Skeletal muscle satellite cell (primary cell): ENCODE data around the gene CTNNBL1.

Source experiments
- H3K27me3 ChIP-seq: 2 replicates; pipeline ENCODE4 v1.7.0; 2013; ENCODE audit warnings: low read length; ENCODE audit not compliant: control insufficient read depth, insufficient read depth
- H3K36me3 ChIP-seq: 2 replicates; pipeline ENCODE4 v1.7.0; 2013; ENCODE audit warnings: mild to moderate bottlenecking, control low read depth, low read length; ENCODE audit not compliant: insufficient read depth
- H3K4me1 ChIP-seq: 2 replicates; pipeline ENCODE4 v1.7.0; 2013; ENCODE audit warnings: low read length; ENCODE audit not compliant: control insufficient read depth, insufficient read depth
- H3K4me2 ChIP-seq: 2 replicates; pipeline ENCODE4 v1.7.0; 2013; ENCODE audit warnings: mild to moderate bottlenecking, low read length
- H3K4me3 ChIP-seq: 2 replicates; pipeline ENCODE4 v1.7.0; 2013; ENCODE audit warnings: low read length
- H3K9ac ChIP-seq: 2 replicates; pipeline ENCODE4 v1.7.0; 2013; ENCODE audit warnings: mild to moderate bottlenecking, low read depth, low read length, moderate library complexity
- H3K9me3 ChIP-seq: replicated peaks from 2 replicates; pipeline ENCODE4 v1.7.0; 2013; ENCODE audit warnings: mild to moderate bottlenecking, control low read depth, low read length

Gene CTNNBL1

GRCh38 chr20:37880726-37881591 is 187.1 kb downstream of the CTNNBL1 start:
- Histone ChIP-seq H3K9ac (no peak overlapping the region), H3K4me2 (peak overlapping the region; percentile 3), H3K27me3 (peaks cover 19% of the 10 kb centered on the region), H3K4me3 (no peak overlapping the region), H3K9me3 (no peaks in the 10 kb centered on the region), H3K36me3 (no peaks in the 10 kb centered on the region), H3K4me1 (peaks cover 9% of the 10 kb centered on the region)

- no peak overlapping the region for H3K4me2 ChIP-seq
- no peak overlapping the region for H3K4me3 ChIP-seq
- H3K9ac ChIP-seq: no peak overlapping the region
- H3K36me3 ChIP-seq: no peaks in the 10 kb centered on the region
- H3K27me3 ChIP-seq: peaks cover 25% of the 10 kb centered on the region
- no peaks in the 10 kb centered on the region for H3K9me3 ChIP-seq
- H3K4me1 ChIP-seq: peaks cover 9% of the 10 kb centered on the region
Observed at GRCh38 chr20:37881601-37882343, 187.9 kb downstream of the CTNNBL1 start.

GRCh38 chr20:37882961-37883712 is 189.3 kb downstream of the CTNNBL1 start:
- Histone ChIP-seq H3K4me3 (no peak overlapping the region), H3K9ac (no peak overlapping the region), H3K36me3 (no peaks in the 10 kb centered on the region), H3K9me3 (no peaks in the 10 kb centered on the region), H3K4me1 (peaks cover 9% of the 10 kb centered on the region), H3K4me2 (no peak overlapping the region), H3K27me3 (peaks cover 33% of the 10 kb centered on the region)

GRCh38 chr20:37885042-37885441 is 191.2 kb downstream of the CTNNBL1 start:
- no peaks in the 10 kb centered on the region for H3K9me3 ChIP-seq
- H3K9ac ChIP-seq: no peak overlapping the region
- H3K27me3 ChIP-seq: peaks cover 36% of the 10 kb centered on the region
- H3K4me1 ChIP-seq: peaks cover 9% of the 10 kb centered on the region
- H3K4me3 ChIP-seq: no peak overlapping the region
- no peak overlapping the region for H3K4me2 ChIP-seq
- no peaks in the 10 kb centered on the region for H3K36me3 ChIP-seq

GRCh38 chr20:37885593-37886503 is 192.0 kb downstream of the CTNNBL1 start:
- peaks cover 42% of the 10 kb centered on the region for H3K27me3 ChIP-seq
- no peak overlapping the region for H3K9ac ChIP-seq
- peaks cover 9% of the 10 kb centered on the region for H3K4me1 ChIP-seq
- no peaks in the 10 kb centered on the region for H3K36me3 ChIP-seq
- H3K9me3 ChIP-seq: no peaks in the 10 kb centered on the region
- H3K4me2 ChIP-seq: peak overlapping the region; percentile 48
- H3K4me3 ChIP-seq: no peak overlapping the region

GRCh38 chr20:37886851-37887297 is 193.0 kb downstream of the CTNNBL1 start:
- Histone ChIP-seq H3K9ac (no peak overlapping the region), H3K9me3 (no peaks in the 10 kb centered on the region), H3K4me2 (no peak overlapping the region), H3K27me3 (peaks cover 37% of the 10 kb centered on the region), H3K4me1 (no peaks in the 10 kb centered on the region), H3K4me3 (no peak overlapping the region), H3K36me3 (no peaks in the 10 kb centered on the region)

GRCh38 chr20:37888641-37889040 is 194.8 kb downstream of the CTNNBL1 start:
- Histone ChIP-seq H3K4me2 (no peak overlapping the region), H3K4me1 (no peaks in the 10 kb centered on the region), H3K27me3 (peaks cover 35% of the 10 kb centered on the region), H3K4me3 (no peak overlapping the region), H3K9me3 (no peaks in the 10 kb centered on the region), H3K9ac (no peak overlapping the region), H3K36me3 (no peaks in the 10 kb centered on the region)

GRCh38 chr20:37890108-37890507 is 196.3 kb downstream of the CTNNBL1 start:
- Histone ChIP-seq H3K9ac (no peak overlapping the region), H3K4me2 (no peak overlapping the region), H3K36me3 (no peaks in the 10 kb centered on the region), H3K4me1 (no peaks in the 10 kb centered on the region), H3K4me3 (no peak overlapping the region), H3K27me3 (peaks cover 41% of the 10 kb centered on the region), H3K9me3 (no peaks in the 10 kb centered on the region)

- Histone ChIP-seq H3K9me3 (no peaks in the 10 kb centered on the region), H3K4me1 (no peaks in the 10 kb centered on the region)
Observed at GRCh38 chr20:37890643-37891042, 196.8 kb downstream of the CTNNBL1 start.

GRCh38 chr20:37892001-37892400 is 198.2 kb downstream of the CTNNBL1 start:
- Histone ChIP-seq H3K4me2 (no peak overlapping the region), H3K4me3 (no peak overlapping the region), H3K9me3 (no peaks in the 10 kb centered on the region), H3K4me1 (no peaks in the 10 kb centered on the region), H3K36me3 (no peaks in the 10 kb centered on the region), H3K9ac (no peak overlapping the region), H3K27me3 (peaks cover 34% of the 10 kb centered on the region)

More at GRCh38 chr20:37890643-37891042, 196.8 kb downstream of the CTNNBL1 start:
- Histone ChIP-seq H3K9ac (no peak overlapping the region), H3K27me3 (peaks cover 41% of the 10 kb centered on the region), H3K36me3 (no peaks in the 10 kb centered on the region), H3K4me3 (no peak overlapping the region), H3K4me2 (no peak overlapping the region)
